Testis (tissue), 3 donors: ENCODE data around the gene ACE. TPM values are rescaled to one million over a fixed set of nuclear protein-coding genes. Genes with fewer than 3 reads are reported as not detected.

ENCODE experiments used
- DNase-seq: peaks from one replicate; pipeline ENCODE4 v3.0.0-alpha.2; 2019
- H3K27ac ChIP-seq, 2 donors: fragments of 200-600 bp; sonication (generic); one replicate each; pipeline ENCODE4 v1.5.1; 2019
- H3K27me3 ChIP-seq: fragments of 200-600 bp; sonication (generic); one replicate; pipeline ENCODE4 v1.5.1; 2019
- H3K36me3 ChIP-seq: fragments of 200-600 bp; sonication (generic); one replicate; pipeline ENCODE4 v1.5.1; 2017; ENCODE audit warnings: low read depth; ENCODE audit errors: missing control alignments
- H3K4me1 ChIP-seq: fragments of 200-600 bp; sonication (generic); one replicate; pipeline ENCODE4 v1.5.1; 2019
- H3K4me3 ChIP-seq, 2 donors: fragments of 200-600 bp; sonication (generic); one replicate each; pipeline ENCODE4 v1.5.1; 2017 to 2019
- H3K9me3 ChIP-seq: fragments of 200-600 bp; sonication (generic); one replicate; pipeline ENCODE4 v1.5.1; 2017
- POLR2A ChIP-seq: fragments of 450-650 bp; IDR thresholded peaks from one replicate; pipeline ENCODE4 v1.6.1; 2017; ENCODE audit warnings: antibody characterized with exemption, mild to moderate bottlenecking, moderate library complexity
- WGBS, 2 donors: methylation state at CpG; one replicate each; pipeline ENCODE4 v1.1.5; 2018; 5-methylcytosine and 5-hydroxymethylcytosine counted together
- intact Hi-C: fragments of 100-400 bp; cut with DNase I; formaldehyde crosslinking; loops from one replicate; pipeline ENCODE4 v1.15.1; 2023; ENCODE audit warnings: low total_unique reads
- polyA plus RNA-seq: library from polyadenylated mRNA; stranded (reverse); fragments of 350-450 nt; fragmentation: Illumina TruSeq; extraction: RNeasy Lipid Tissue Mini Kit (QIAGEN cat#74804); gene quantifications from one replicate; pipeline ENCODE4 v1.2.3, GENCODE V29; 2014; ENCODE audit warnings: low read depth, low replicate concordance; ENCODE audit not compliant: insufficient read depth
- total RNA-seq, 2 donors: library from RNA; depleted of rRNA; stranded (reverse); fragments of >200 nt; gene quantifications; one replicate each; pipeline ENCODE4 v1.2.3, GENCODE V29; 2016
- TF ChIP-seq, protein P1 (sequence below), 3 experiments: fragments of 450-650 bp in 2 of 3; fragments of 200-600 bp in 1 of 3; sonication (generic) in 1 of 3; IDR thresholded peaks; one replicate each; pipeline ENCODE4 v1.5.1; 2016 to 2019; ENCODE audit warnings: antibody characterized with exemption in 3 of 3, mild to moderate bottlenecking in 2 of 3, moderate library complexity in 1 of 3

The ACE gene
- total and polyA plus RNA-seq, 3 donors from 2014 or later: 87.8 to 216 (median 174) TPM

DNA sequence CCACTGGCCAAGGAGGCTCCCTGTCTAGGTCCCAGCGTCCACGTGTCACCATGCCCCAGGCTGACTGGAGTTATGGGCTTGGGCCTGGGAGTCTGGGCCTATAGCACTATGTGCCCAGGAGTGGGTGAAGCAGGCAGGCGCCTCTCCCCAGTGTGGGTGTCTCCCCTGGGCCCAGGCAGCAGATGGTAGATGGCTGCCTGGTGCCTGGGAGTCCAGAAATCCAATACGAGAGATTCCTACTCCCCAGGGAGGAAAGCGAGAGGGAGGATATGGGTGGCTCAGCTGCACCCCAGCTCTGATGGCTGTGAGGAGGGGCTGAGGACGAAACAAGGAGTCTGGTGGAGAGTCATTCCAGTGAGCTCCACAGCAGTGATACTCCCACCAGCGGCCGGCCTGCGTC, 51.3 kb downstream of the ACE start:
- TF ChIP-seq POLR2A: no peak
- TF ChIP-seq, protein P1, sequence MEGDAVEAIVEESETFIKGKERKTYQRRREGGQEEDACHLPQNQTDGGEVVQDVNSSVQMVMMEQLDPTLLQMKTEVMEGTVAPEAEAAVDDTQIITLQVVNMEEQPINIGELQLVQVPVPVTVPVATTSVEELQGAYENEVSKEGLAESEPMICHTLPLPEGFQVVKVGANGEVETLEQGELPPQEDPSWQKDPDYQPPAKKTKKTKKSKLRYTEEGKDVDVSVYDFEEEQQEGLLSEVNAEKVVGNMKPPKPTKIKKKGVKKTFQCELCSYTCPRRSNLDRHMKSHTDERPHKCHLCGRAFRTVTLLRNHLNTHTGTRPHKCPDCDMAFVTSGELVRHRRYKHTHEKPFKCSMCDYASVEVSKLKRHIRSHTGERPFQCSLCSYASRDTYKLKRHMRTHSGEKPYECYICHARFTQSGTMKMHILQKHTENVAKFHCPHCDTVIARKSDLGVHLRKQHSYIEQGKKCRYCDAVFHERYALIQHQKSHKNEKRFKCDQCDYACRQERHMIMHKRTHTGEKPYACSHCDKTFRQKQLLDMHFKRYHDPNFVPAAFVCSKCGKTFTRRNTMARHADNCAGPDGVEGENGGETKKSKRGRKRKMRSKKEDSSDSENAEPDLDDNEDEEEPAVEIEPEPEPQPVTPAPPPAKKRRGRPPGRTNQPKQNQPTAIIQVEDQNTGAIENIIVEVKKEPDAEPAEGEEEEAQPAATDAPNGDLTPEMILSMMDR (IDR thresholded peaks at IDR 0.05): no peak
- no peak for DNase-seq
- Histone ChIP-seq H3K4me3 (no peak overlapping the region), H3K9me3 (no peaks in the 10 kb centered on the region), H3K27ac (no peak overlapping the region), H3K4me1 (no peaks in the 10 kb centered on the region), H3K36me3 (no peaks in the 10 kb centered on the region), H3K27me3 (no peaks in the 10 kb centered on the region)
- intact Hi-C loops: no loop called here
- WGBS, 2 donors: 90 to 91% methylated on average over 7 to 9 of the region's 9 CpGs

DNA sequence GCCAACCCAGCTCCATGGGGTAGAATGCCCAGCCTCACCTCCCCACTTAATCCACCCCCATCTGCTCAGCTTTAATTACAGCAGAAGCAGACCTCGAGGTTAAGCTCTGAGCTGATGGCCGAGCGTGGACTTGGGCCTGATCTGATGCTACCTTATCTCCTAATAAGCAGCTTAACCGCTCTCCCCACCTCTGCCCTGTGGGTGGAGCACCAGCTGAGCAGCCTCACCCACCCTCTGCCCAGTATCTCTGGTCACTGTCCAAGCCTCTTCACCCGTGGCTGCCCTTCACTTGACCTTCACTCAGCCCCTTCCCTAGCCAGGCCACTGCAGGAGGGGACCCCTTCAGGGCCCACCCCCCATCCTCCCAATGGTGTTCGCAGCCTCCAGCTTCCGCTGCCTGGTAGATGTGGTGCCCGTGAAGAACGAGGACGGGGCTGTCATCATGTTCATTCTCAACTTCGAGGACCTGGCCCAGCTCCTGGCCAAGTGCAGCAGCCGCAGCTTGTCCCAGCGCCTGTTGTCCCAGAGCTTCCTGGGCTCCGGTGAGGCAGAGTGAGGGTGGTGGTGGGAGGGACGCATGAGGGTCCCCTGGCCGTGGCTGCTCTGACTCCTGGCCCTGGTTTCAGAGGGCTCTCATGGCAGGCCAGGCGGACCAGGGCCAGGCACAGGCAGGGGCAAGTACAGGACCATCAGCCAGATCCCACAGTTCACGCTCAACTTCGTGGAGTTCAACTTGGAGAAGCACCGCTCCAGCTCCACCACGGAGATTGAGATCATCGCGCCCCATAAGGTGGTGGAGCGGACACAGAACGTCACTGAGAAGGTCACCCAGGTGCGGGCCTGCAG, 53.1 kb downstream of the ACE start:
- WGBS, 2 donors: 70 to 83% methylated on average over 7 to 26 of the region's 26 CpGs
- H3K27me3 ChIP-seq: no peaks in the 10 kb centered on the region
- intact Hi-C loops: loop anchor here (10.0 kb wide), 1 partner anchor 55 kb away; the partner anchor contains the start of gene ACE
- no peak for TF ChIP-seq POLR2A
- TF ChIP-seq, protein P1 (IDR thresholded peaks at IDR 0.05): no peak
- H3K4me3 ChIP-seq: no peak overlapping the region
- DNase-seq: no peak
- no peaks in the 10 kb centered on the region for H3K9me3 ChIP-seq
- no peaks in the 10 kb centered on the region for H3K4me1 ChIP-seq
- no peaks in the 10 kb centered on the region for H3K36me3 ChIP-seq
- no peak overlapping the region for H3K27ac ChIP-seq

DNA sequence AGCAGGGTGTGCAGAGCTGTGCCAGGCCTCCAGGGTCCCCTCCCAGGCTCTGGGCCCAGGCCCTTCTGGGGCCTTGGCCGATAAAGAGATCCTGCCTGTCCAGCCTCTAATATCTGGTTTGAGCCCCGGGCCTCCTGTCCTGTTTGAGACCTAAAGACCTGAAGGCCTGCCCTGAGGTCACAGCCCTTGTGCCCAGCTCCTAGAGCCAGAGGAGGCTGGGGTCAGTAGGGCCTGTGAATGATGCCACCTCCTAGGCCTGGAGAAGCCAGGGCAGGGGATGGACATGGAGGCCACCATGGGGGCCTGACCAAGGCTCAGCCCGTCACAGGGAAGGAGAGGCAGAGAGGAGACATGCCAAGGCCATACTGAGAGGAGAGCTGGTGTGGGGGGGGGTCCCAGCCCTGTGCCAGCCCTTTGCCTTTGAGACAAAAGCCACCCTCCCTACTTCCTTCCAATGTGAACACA, 53.7 kb downstream of the ACE start:
- no peak for DNase-seq
- Histone ChIP-seq H3K4me3 (no peak overlapping the region), H3K36me3 (no peaks in the 10 kb centered on the region), H3K27me3 (no peaks in the 10 kb centered on the region), H3K27ac (no peak overlapping the region), H3K9me3 (no peaks in the 10 kb centered on the region), H3K4me1 (no peaks in the 10 kb centered on the region)
- TF ChIP-seq, protein P1 (IDR thresholded peaks at IDR 0.05): no peak
- TF ChIP-seq POLR2A: no peak
- intact Hi-C loops: loop anchor here (10.0 kb wide), 1 partner anchor 56 kb away; the partner anchor contains the start of gene ACE
- WGBS, 2 donors: 77 to 80% methylated on average over 1 to 3 of the region's 3 CpGs

DNA sequence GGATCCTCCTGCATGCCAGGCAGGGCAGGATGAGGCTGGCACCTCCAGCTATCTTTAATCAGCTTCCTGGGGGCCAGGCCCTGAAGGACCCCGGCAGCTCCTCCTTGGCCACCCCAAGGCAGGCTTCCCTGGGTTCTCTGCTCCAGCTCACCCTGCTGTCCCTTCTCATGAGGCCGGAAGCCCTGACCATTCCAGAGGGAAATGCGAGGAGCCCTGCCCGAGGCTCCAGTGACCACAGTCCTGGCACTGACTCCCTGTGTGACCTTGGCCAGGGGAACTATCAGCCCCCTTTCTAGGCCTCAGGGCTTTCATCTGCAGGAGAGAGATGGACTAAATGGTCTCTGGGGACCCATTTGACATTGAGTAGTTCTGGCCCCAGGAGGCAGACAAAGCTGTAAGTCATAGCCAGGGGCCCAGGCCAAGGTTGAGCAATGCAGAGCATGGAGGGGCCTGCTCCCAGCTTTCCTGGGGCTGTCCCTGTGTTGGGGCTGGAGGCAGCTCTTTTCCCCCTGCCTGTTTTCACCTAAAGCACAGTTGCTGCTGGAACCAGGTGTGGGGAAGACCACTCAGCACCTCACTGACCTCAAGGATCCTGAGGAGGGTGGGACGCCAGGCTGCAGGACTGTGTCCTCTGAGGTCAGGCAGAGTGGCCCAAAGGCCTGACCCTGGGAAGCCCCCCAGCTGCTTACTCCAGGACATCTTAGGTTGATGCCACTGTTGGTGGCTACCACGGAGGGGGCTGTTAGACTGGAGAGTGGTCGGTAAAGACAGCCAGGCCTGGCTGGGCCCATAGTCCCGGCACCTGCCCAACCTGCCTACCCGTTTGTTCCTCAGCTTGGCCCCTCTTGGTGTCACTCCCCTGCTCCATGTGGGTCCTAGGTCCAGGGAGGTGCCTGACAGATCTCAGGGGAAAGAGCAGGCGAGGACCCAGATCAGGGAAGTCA, 54.4 kb downstream of the ACE start:
- 61 to 75% methylated on average over 6 to 10 of the region's 10 CpGs for WGBS, 2 donors
- H3K4me3 ChIP-seq: no peak overlapping the region
- H3K27me3 ChIP-seq: no peaks in the 10 kb centered on the region
- no peak for TF ChIP-seq POLR2A
- TF ChIP-seq, protein P1 (IDR thresholded peaks at IDR 0.05): no peak
- DNase-seq: no peak
- H3K9me3 ChIP-seq: no peaks in the 10 kb centered on the region
- no peaks in the 10 kb centered on the region for H3K36me3 ChIP-seq
- H3K27ac ChIP-seq: no peak overlapping the region
- intact Hi-C loops: loop anchor here (10.0 kb wide), 1 partner anchor 56 kb away; the partner anchor contains the start of gene ACE
- no peaks in the 10 kb centered on the region for H3K4me1 ChIP-seq
